ENCODE measurements around the gene ARHGAP15.

DNA sequence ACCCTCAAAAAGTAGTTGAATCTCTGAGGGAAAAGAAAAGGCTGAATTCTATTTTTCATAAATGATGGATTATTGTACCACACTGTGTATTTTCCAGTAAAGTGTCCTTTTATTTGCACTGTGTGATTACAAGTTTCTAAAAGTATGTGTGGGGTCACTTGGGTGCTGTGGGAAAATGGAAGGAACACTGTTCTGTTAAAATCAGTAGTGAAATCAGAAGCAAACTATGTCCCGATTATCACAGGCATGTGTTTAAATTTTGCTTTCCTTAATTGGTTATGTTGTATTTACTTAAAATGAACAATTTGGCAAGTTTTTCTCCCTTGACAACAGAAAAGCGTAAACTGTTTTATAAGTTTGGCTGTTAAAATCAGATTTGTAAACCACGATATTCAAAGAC, 353.1 kb downstream of the ARHGAP15 start:
- TF ChIP-seq EZH2 (IDR thresholded peaks at IDR 0.05) = no peak
- TF ChIP-seq, protein P1, sequence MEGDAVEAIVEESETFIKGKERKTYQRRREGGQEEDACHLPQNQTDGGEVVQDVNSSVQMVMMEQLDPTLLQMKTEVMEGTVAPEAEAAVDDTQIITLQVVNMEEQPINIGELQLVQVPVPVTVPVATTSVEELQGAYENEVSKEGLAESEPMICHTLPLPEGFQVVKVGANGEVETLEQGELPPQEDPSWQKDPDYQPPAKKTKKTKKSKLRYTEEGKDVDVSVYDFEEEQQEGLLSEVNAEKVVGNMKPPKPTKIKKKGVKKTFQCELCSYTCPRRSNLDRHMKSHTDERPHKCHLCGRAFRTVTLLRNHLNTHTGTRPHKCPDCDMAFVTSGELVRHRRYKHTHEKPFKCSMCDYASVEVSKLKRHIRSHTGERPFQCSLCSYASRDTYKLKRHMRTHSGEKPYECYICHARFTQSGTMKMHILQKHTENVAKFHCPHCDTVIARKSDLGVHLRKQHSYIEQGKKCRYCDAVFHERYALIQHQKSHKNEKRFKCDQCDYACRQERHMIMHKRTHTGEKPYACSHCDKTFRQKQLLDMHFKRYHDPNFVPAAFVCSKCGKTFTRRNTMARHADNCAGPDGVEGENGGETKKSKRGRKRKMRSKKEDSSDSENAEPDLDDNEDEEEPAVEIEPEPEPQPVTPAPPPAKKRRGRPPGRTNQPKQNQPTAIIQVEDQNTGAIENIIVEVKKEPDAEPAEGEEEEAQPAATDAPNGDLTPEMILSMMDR (IDR thresholded peaks at IDR 0.05 in 2 of 3, conservative IDR thresholded peaks at IDR 0.05 in 1 of 3; ENCODE audit: borderline replicate concordance in 1 of 3, insufficient read depth in 1 of 3, low read depth in 2 of 3, low read length in 2 of 3) = no peak
- TF ChIP-seq POLR2A (IDR thresholded peaks at IDR 0.05; ENCODE audit: borderline replicate concordance, extremely low read depth, insufficient read depth, insufficient read length) = no peak
- TF ChIP-seq YY1 (IDR thresholded peaks at IDR 0.05; ENCODE audit: extremely low read depth, insufficient replicate concordance, low read depth, low read length) = no peak
- no peak for TF ChIP-seq EZH2phosphoT487 (IDR thresholded peaks at IDR 0.05; ENCODE audit: borderline replicate concordance)
- TF ChIP-seq ZFX (IDR thresholded peaks at IDR 0.05) = no peak
- TF ChIP-seq, protein P2, sequence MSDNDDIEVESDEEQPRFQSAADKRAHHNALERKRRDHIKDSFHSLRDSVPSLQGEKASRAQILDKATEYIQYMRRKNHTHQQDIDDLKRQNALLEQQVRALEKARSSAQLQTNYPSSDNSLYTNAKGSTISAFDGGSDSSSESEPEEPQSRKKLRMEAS (IDR thresholded peaks at IDR 0.05) = no peak
- TF ChIP-seq REST (IDR thresholded peaks at IDR 0.05; ENCODE audit: low read depth) = no peak
- no peak for TF ChIP-seq RAD21 (IDR thresholded peaks at IDR 0.05; ENCODE audit: low read depth)
- TF ChIP-seq EGR1 (IDR thresholded peaks at IDR 0.05; ENCODE audit: low read depth) = no peak
- no peak for TF ChIP-seq POLR2AphosphoS5 (IDR thresholded peaks at IDR 0.05; ENCODE audit: low read depth, low read length)
- TF ChIP-seq ATF3 (IDR thresholded peaks at IDR 0.05) = no peak
- no peak for TF ChIP-seq TCF7L2 (IDR thresholded peaks at IDR 0.05; ENCODE audit: borderline replicate concordance, extremely low read depth, insufficient read depth, insufficient read length)
- TF ChIP-seq, protein P3, sequence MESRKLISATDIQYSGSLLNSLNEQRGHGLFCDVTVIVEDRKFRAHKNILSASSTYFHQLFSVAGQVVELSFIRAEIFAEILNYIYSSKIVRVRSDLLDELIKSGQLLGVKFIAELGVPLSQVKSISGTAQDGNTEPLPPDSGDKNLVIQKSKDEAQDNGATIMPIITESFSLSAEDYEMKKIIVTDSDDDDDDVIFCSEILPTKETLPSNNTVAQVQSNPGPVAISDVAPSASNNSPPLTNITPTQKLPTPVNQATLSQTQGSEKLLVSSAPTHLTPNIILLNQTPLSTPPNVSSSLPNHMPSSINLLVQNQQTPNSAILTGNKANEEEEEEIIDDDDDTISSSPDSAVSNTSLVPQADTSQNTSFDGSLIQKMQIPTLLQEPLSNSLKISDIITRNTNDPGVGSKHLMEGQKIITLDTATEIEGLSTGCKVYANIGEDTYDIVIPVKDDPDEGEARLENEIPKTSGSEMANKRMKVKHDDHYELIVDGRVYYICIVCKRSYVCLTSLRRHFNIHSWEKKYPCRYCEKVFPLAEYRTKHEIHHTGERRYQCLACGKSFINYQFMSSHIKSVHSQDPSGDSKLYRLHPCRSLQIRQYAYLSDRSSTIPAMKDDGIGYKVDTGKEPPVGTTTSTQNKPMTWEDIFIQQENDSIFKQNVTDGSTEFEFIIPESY (IDR thresholded peaks at IDR 0.05; ENCODE audit: extremely low read depth, insufficient replicate concordance, low read length) = no peak
